NCI-H345 (cell line): Measurements from ENCODE around the gene DNASE1L1.

Experiments
- DNase-seq: peaks from one replicate; lab custom pipeline; 2025; lab: John Stamatoyannopoulos, UW

The DNASE1L1 gene

DNA sequence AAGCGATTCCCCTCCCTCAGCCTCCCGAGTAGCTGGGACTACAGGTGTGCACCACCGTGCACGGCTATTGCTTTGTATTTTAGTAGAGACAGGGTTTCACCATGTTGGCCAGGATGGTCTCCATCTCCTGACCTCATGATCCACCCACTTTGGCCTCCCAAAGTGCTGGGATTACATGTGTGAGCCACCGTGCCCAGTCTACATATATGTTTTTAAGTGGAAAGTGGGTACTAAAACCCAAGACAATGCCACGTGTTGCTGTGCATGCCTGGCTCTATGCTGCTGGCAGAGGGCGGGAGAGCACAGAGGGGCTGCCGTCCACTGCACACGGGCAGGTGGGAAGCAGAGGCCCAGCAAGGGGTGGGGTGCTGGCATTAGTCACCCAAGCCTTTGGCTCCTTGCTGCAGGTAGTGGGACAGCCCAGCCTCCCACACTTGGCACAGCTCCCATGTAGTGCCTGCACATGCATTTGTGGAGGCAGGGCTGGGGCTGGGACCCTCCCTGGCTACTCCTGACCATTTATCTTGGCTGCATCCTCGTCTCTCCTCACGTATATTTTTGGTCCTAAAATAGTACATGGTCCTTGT, 26.5 kb downstream of the DNASE1L1 start:
- DNase-seq: no peak

DNA sequence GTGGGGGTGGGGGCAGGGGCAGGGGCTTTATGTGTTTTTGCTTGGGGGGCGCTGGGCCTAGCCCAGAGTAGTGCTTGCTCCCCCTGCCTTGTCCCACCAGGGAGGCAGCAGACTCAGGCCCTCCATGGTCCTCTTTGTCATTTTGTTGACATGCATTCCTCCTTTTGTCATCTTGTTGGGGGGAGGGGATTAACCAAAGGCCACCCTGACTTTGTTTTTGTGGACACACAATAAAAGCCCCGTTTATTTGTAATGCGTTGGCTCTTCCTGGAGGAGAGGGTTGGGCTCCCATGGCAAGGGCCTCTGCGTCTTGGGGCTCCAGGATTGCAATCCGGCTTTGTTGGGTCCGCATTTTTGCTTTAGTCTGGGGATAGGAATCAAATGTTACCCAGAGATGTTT, 27.8 kb downstream of the DNASE1L1 start:
- no peak for DNase-seq

DNA sequence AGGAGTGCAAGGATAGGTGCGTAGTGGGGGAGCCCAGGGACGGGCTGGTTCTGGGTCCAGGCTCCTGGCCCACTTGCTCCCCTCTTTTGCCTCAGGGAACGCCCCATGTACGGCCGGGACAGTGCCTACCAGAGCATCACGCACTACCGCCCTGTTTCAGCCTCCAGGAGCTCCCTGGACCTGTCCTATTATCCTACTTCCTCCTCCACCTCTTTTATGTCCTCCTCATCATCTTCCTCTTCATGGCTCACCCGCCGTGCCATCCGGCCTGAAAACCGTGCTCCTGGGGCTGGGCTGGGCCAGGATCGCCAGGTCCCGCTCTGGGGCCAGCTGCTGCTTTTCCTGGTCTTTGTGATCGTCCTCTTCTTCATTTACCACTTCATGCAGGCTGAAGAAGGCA, 28.3 kb downstream of the DNASE1L1 start:
- DNase-seq: no peak

DNA sequence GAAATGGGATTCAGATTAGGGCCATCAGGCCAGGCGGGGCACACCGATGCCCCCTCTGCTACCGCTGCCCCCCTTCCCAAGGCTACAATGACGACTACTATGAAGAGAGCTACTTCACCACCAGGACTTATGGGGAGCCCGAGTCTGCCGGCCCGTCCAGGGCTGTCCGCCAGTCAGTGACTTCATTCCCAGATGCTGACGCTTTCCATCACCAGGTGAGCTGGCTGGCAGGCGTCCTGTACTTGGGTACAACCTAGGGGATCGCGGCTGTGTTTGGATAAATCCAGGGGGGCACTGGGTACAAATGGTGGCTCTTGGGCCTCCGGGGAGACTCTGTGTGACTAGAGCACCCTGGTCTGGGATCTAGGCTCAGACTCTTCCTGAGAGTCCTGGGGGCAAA, 28.9 kb downstream of the DNASE1L1 start:
- DNase-seq: no peak

DNA sequence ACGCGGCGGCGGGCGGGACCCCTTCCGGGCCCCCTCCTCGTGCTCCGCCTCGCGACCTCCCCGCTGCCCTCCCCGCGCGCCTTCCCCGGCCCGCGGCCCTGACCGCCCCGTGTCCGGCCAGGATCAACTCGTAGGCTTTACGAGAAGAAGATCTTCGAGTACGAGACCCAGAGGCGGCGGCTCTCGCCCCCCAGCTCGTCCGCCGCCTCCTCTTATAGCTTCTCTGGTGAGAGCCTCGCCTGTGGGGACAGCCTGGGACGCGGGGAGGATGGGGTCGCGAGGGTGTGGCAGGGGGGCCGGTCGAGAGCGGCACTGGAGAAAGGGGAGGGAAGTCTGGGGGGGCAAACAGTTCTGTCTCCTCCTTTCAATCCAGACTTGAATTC, 29.5 kb downstream of the DNASE1L1 start:
- DNase-seq: no peak

DNA sequence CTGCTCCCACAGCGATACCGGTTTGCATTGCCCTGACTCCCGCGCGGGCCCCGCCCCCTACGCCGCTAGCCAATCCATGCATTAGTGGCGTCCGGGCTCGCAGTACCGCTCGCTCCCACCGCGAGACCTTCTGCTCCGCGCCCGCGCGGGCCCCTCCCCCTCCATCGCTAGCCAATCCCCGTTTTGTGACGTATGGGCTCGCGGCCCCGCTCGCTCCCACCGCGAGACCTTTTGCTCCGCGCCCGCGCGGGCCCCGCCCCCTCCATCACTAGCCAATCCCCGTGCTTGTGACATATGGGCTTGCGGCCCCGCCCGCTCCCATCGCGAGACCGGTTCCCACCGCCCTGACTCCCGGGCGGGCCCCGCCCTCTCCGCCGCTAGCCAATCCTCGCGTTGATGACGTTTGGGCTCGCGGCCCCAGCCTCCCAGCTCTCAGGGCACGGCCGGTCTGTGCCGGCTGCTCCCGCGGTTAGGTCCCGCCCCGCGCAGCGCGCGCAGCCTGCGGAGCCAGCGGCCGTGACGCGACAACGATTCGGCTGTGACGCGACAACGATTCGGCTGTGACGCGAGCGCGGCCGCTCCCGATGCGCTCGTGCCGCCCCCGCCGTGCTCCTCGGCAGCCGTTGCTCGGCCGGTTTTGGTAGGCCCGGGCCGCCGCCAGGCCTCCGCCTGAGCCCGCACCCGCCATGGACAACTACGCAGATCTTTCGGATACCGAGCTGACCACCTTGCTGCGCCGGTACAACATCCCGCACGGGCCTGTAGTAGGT, 30.1 kb downstream of the DNASE1L1 start, which contains the start of gene EMD:
Gene EMD (plus strand): TSS at position 497 of the 770 bp plus-strand sequence. CDS start 190 bp downstream, at position 687.
- peak; percentile 100 for DNase-seq

DNA sequence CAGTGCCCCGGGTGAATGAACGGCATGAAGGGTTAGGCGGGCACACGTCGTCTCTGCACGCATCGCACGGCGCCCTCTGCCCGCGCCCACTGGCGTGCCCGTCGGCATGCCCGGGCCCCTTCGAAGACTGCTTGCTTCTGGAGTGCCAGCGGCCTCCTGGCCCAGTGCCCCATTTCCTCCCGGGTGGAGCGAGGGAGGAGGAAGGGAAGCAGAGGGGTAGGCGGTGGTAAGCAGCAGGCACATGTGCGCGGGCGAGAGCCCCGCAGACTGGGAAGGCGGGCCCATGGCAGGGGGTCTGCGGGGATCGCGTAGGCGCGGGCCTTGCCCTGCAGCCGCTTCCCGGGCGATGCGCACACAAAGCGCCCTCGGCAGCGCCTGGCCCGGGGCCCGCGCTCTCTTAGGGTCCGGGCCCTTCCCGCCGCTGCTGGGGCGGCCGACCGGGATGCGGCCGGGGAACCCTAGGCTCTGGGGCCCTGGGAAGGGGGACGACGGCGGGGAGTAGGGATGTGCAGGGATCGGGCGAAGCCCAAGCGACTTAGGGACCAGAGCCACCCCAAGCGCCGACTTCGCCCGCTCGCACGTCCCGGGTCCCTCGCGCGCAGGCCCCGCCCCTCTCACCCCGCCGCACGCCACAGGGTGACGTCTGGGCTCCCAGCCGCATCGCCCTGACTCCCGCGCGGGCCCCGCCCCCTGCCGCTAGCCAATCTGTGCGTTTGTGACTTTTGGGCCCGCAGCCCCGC, 30.8 kb downstream of the DNASE1L1 start:
- peak; percentile 55 for DNase-seq

DNA sequence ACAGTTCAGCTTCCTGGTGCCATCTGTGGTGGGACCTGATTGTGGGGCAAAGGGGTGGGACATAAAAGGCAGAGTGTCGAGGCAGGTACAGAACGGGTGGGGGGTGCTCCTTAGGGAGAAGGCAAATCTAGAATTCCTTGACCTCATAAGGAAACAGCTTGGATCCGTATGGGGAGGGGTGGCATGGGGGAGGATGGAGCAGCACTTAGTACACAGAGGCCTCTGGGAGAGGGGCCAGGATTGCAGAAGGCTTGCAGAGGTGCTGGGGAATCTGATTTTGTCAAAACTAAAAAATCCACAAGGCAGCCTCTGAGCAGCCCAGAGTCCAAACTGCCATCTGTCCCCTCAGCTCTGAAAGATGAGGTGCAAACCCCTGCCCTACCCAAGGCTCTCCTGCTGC, 32.3 kb downstream of the DNASE1L1 start:
- DNase-seq: no peak

DNA sequence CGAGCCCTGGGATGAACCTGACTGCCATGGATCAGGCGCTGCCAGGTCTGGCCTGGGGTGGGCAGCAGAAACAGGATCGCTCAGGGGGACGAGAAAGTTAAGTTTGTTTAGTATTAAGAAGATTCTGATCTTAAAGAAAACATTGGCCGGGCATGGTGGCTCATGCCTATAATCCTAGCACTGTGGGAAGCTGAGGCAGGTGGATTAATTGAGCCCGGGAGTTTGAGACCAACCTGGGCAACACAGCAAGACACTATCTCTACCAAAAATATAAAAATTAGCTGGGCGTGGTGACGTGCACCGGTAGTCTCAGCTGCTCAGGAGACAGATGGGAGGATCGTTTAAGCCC, 33.9 kb downstream of the DNASE1L1 start:
- no peak for DNase-seq

DNA sequence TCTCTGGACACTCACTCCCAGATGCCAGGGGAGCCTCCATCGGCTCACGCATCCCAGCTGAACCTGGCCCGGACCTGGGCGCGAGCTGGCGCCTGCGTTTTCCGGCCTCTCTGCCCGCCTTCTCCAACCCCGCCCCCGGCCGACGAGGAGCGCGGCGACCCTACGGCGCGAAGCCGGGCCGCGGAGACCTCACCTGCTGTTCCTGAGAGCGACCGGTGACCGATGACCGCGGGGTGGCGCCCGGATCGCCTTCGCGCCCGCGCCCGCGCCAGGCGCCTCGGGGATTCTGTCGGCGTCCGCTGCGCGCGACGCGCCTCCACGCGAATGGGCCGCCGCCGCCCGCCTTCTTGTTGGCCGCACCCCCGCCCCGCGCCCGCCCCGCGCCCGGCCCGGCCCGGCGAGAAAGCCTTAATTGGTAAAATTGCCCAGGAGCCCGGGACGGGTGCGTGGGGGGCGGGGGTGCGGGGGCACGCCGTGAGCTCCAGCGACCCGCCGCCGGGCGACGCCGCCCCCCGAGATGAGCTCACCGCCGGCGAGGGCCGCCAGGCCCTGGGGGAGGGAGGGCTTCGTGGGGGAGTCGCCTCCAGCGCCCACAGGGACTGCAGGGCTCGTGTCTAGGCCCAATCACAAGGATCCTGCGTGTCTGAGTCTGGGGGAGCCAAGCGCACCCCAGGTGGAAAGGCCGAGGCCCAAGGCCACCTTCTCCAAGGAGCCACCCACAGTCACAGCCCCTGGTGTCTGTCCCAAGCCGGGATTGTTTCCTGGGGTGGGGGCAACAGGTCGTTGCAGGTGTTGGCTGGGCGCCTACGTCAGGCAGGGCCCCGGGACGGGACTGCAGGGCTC, 34.5 kb downstream of the DNASE1L1 start, which contains the start of gene FLNA:
Gene FLNA (minus strand): TSS at position 322 of the 843 bp plus-strand sequence. CDS start 3,389 bp downstream, outside the sequence.
- DNase-seq: no peak

DNA sequence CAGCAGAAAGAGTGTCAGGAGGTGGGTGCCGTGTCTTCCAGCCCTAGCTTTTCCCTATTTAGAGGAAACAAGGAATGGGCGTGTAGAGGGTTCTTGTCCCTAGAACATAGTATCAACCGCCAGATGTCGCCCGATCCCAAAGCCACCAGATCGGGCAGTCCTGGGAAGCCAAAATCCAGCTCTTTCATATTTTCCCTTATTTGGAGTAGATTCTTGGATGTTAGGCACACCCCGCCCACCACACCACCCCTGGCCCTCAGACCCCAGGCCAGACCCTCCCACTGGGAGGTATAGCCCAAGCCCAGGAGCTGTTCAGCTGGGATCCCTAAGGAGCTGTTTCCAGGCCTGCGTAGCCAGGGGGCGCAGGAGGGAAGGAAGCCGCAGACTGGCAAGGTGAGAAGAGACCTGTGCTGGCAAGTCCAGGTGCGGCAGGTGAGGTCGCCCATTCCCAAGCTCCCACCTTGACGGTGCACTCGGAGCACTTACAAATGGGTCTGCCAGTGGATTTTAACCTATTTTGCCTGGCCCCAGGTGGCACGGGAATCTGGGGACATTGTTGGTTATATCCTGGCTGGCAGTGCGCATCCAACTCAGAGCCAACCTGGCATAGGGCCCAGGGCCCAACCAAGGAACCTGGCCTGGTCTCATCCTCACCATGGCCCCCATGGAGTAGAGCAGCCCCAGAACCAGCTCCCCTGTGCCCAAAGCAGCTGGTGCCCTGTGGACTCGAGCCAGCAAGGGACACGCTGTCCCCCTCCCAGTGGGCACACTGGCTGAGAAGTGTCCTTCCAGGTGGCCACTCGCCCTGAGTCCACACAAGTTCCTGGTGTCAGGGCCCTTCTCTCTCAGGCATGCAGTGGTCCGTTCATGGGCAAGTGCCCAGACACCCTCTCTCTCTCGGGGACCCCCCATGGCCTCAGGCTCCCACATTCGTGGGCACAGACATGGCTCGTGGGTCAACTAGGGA, 35.4 kb downstream of the DNASE1L1 start:
- DNase-seq: peak; percentile 72

DNA sequence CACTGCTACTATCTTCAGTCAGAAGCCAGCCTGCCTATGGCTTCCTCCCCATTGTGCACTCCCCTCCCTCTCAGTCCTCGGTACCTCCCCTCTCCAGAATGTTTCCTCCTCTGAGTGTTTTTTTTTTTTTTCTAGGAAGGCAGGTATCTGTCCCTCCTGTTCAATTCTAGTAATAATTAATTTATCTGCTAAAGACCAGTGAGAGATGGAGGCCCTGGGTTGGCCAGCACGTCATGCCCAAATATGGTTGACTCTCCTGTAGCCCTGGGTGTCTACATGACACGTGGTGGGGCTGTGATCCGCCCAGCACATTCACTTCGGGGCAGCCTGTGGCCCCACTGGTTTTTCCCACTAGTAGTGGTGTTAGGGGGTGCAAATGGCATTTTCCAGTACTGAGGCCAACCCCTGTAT, 36.4 kb downstream of the DNASE1L1 start:
- DNase-seq: no peak

DNA sequence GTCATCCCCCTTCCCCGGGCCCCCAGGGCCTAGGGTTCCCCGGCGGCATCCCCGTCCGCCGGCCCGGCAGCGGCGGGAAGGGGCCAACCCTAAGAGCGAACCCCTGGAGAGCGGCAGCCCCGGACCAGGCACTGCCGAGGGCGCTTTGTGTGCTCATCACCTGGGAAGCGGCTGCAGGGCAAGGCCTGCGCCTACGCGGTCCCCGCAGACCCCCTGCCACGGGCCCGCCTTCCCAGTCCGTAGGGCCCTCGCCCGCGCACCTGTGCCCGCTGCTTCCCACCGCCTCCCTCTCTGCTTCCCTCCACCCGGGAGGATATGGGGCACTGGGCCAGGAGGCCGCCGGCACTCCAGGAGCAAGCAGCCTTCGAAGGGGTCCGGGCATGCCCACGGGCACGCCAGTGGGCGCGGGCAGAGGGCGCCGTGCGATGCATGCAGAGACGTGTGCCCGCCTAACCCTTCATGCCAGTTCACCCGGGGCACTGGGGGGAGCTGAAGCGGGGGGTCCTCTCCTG, 37.2 kb downstream of the DNASE1L1 start:
- DNase-seq: peak; percentile 35

DNA sequence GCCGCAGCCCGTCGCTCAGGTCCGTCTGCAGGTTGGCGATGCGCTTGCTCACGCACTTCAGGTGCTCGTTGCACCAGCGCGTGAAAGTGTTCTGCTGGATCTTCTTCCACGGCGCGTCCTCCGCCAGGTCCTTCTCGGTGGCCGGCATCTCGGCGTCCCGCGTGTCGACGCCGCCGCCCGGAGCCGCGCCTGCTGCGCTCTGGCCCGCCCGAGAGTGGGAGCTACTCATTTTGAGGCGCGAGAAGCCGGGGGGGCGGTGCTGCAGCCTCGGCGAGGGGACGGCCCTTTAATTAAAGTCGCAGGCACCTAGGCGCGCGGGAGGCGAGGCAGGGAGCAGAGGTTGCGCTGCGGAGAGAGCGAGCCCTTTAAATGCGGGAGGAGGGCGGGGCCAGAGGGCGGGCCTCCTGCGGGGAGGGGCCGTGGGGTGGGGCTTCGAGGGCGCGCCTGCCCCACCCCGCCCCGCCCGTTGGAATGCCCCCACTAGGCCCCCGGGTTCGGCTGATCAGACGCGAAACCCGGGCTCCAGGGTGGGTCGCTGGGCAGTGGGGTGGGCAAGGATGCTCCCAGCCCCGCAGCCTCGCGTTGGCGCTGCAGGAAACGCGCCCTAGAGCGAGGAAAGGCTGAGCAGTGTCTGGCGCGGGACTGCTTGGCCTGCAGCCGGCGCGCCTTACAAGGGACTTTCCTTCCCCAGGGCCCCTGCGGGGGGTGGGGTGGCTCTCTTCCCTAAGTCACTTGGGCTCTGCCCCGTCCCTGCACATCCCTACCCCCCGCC, 37.9 kb downstream of the DNASE1L1 start:
- peak; percentile 93 for DNase-seq

DNA sequence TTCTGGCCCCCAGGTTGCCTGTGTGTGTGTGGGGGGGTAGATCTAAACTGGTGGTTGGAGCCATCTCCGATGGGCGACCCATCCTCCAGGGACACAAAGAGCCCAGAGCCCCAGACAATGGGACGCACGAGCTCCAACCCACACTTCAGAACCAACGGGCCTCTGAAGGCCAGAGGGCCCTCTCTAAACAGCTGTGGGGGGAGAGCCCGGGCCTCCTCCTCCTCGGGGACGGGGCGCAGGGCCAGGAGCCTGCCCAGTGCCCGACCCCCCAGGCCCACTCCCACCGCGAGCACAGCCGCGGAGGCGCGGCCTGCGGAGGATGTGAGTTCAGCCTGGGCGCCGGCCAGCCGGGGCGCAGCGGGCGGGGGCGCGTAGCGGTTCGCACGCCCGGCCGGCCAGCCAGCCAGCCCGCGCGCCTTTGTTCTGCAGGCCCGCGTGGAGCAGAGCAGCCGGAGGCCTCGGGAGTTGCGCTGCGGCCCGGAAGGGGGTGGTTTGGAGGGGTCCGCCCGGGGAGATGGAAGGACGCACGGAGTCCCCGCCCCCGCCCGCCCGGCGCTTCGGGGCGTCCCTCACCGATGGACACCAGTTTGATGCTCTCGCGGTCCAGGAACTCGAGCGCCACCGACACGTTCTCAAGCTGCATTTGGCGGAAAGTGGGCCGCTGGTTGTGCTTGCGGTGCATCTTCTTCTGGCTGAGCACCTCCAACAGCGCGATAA, 38.6 kb downstream of the DNASE1L1 start:
- no peak for DNase-seq

DNA sequence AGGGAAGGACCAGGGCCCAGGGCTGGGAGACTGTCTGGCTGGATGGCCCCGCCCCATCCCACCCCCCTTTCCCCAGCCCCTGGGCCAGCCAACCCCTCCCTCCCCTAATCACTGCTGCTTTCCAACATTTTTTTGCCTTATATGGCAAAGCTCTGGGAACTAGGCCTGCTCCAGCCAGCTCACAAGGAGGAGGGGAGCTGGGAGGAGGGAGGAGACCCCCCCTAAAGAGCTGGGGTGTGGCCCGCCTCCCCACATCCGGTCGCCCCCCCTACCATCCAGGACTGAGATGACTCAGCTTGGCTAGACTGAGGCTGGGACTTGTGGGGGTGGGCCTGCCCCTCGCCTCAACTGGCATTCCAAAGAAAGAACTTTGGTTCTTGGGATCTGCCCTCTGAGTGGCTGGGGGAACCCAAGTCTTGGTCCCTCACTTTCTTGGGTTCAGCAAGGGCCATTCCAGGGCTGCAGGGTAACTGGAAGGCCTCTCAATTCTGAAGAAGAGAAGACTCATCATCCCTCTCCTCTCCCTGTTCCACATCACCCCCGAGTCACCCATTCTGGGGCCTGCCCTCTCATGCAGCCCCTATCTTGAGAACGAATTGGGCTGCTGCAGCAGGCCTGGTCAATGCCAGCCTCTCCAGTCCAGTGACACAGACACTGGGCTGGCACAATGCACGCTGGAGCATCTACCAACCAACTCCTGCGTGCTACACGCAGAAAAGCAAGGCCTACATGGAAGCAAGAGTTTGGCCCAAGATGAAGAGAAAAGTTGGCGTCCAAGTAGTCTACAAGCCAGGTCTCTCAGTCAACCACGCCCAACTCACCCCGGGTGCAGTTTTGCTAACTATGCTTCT, 39.4 kb downstream of the DNASE1L1 start:
- DNase-seq: peak; percentile 35

DNA sequence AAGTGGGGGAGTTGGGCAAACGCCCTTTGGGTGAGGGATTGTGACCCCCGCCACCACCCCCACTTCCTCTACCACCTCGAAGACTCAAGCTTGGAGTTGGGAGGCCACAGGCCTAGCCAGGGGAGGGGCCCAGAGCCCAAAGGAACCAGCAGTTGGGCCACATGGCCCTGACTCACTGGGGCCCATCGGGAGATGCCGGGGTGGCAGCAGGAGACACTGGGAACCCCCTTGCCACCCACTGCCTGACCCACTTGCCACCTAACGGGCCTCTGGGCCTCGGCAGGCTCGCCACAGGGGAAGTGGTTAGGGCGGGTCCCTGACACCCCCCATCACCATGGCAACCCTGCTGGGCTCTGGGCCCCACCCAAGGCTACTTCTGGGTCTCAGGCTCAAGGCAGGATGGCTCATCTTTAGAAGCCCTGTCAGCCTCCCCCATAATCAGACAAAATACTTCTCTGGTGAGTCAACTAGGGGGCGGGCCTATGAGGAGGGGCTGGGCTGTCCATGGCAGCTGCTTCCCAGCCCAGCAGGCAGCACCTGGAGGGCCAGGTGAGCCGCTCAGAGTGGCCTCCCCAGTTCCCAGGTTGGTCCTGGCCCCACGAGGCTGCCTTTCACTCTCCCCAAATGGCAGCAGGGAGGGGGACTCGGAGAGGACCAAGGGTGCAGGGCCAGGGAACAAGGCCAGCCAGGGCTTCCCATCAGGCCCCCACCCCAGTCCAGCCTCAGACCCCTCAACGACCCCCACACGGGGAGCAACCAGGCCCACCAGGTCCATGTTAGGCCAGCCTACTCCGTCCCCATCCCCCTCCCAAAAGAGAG, 40.2 kb downstream of the DNASE1L1 start:
- DNase-seq: peak; percentile 58
